ENCODE results near the gene EXOC6.

EXOC6 gene

DNA sequence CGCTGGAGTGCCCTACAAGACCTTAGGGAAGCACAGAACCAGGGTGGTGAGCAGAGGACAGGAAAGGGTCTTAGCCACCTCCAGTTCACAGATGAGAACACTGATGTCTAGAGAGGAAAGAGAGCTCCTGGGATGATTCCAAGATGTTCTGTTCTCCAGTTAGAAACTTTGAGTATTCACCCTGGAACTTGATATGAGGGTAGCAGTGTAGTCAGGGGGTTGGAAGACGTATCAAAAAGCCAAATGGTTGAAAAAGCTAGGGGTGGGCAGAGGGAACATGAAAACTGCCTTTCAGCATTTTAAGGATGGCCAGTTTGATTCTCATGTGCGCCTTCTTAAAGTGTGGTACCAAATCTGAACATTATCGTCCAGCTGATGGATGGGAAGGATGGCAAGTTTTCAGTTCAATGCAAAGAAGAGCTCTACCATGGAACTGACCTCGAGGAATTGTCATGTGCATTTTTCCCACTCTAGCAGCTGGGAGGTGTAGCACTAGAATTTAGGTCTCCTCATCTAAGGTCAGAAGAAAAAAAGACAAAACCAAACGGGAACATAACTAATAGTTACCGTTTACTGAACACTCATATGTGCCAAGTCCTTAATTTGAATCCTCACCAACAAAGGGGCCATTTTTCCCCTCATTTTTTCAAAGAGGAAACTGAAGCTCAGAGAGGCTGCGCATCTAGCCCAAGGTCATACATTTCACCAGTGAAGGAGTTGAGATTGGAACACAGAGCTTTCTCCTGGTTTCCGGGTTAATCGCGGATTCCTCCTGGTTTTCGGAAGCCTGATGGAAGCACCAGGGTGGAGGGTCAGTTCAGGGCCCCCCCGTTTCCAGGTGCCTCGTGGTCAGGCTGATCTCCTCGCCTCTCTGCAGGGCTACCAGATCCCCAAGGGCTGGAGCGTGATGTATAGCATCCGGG, 219.4 kb downstream of the EXOC6 start:
- peak in 1 of 2 experiments; percentile 22 for DNase-seq

DNA sequence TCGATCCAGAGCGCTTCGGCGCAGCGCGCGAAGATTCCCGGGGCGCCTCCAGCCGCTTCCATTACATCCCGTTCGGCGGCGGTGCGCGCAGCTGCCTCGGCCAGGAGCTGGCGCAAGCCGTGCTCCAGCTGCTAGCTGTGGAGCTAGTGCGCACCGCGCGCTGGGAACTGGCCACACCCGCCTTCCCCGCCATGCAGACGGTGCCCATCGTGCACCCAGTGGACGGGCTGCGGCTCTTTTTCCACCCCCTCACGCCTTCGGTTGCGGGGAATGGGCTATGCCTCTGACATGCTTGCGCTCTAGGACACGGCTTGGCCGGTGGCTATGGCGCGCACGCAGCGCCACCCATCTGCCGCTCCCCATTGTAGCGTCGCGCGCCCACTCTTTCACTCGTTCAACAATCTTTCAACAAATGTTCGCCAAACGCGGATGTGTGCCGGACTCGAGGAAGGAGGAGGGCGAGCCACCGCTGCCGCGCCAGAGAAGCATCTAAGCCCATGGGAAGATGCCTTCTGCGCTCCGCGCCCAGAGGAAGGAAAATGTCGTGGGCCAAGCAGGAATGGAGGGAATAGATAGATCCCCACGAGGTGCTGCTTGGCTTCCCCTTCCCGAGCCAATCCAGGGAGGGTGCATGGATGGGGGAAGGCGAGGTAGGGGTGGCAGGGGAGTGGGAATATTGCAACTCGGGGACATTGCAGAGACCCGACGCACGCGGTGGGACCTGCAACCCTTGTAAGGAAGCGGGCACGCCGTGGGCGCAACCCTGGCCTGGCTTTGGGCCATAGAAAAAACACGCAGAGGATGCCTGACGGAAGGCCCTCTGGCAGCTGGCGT, 220.3 kb downstream of the EXOC6 start:
- peak; percentile 45 to 47 for DNase-seq

- DNase-seq = no peak
Measured at GRCh38 chr10:93069245-93069561, 220.9 kb downstream of the EXOC6 start.

- no peak for DNase-seq
Measured at GRCh38 chr10:93070378-93071176, 222.3 kb downstream of the EXOC6 start.

GRCh38 chr10:93071177-93071472, 222.8 kb downstream of the EXOC6 start:
- no peak for DNase-seq

- peak; percentile 16 to 24 for DNase-seq
Measured at GRCh38 chr10:93071674-93072224, 223.4 kb downstream of the EXOC6 start.

DNA sequence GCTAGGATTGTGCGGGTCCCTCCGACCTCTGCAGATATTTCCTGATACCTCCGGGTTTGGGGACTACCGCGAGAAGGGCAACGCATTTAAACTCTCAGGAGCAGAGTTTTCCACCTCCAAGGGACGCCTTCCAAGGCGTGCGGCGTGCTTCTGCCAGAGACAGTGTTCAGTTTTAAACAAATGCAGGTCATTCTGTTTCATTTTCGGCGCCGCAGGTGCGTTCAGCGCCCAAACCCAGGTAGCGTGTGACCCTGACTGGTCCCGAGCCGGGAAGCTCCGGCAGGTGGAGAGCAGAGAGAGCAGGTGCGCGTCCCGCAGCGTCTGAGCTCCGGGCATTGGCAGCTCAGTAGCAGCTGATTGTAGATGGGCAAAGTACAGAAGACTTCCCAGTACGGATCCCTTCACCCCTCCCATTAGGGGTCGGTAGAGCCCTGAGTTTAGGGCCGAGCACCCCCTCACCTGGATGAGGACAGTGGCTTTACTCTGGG, 223.9 kb downstream of the EXOC6 start:
- peak; percentile 40 to 45 for DNase-seq

DNA sequence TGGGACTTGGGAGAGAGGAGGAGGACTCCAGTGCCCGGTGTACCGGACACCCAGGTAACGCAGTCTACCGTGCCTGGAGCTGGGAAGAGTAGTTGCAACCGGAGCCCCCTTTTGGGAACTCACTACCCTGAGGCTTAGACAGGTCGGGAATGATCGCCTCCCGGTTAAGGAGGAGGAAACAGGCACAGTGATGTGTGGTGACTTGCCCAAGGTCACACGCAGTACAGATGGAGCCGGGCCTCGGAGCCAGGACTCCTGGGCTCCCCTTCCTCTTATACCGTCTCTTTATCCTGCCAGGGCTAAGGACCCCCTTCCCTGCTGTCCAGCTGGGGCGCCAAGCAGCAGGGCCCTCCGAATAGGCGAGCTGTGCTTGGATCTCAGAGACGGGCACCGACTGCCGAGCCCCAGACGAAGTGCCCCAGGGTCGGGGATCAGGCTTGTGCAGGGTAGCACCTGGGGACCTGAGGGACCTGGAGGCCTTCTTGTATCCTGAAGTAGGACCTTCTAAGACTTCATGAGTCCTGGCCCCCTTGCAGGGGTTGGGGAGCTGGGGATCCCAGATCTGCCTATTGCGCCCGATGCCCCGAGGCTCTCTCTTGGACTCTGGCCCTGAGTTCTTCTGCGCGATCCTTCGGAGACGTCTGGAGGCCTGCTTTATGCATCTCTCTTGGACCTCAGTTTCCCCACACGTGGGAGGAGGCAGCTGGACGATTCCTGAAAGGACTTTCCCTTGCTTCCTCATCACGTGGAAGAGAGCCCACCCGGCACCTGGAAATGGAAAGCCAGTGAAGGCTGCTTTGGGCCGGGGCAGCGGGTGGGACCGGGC, 224.6 kb downstream of the EXOC6 start:
- peak; percentile 50 to 56 for DNase-seq

DNA sequence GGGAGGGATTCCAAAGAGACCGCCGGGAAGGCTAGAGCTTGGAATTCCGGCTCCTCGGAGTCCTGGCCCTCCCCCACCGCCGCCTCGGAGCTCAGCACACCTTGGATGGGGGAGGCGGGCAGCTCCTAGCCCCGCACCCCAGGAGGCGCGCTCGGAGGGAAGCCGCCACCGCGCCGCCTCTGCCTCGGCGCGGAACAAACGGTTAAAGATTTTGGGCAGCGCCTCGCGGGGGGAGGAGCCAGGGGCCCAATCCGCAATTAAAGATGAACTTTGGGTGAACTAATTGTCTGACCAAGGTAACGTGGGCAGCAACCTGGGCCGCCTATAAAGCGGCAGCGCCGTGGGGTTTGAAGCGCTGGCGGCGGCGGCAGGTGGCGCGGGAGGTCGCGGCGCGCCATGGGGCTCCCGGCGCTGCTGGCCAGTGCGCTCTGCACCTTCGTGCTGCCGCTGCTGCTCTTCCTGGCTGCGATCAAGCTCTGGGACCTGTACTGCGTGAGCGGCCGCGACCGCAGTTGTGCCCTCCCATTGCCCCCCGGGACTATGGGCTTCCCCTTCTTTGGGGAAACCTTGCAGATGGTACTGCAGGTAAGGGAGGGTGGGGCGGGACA, 225.3 kb downstream of the EXOC6 start, which contains the start of gene CYP26A1:
CYP26A1 (plus strand) TSS at position 355 of the 608 bp plus-strand sequence; CDS start at position 397, 42 bp downstream.
- peak; percentile 36 to 47 for DNase-seq

DNA sequence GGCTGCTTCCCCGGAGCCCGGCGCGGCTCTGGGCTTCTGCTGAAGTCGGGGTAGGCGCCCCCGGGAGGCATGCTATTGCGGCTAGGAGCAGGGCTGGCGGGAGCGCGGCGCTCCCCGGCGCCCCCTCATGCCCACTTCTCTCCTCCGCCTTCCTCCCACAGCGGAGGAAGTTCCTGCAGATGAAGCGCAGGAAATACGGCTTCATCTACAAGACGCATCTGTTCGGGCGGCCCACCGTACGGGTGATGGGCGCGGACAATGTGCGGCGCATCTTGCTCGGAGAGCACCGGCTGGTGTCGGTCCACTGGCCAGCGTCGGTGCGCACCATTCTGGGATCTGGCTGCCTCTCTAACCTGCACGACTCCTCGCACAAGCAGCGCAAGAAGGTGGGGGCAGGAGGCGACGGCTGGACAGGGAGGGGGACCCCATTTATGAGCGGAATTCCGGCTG, 225.9 kb downstream of the EXOC6 start:
- DNase-seq = peak; percentile 38 to 49

- DNase-seq = peak; percentile 39 to 44
Measured at GRCh38 chr10:93074597-93075368, 226.5 kb downstream of the EXOC6 start.

DNA sequence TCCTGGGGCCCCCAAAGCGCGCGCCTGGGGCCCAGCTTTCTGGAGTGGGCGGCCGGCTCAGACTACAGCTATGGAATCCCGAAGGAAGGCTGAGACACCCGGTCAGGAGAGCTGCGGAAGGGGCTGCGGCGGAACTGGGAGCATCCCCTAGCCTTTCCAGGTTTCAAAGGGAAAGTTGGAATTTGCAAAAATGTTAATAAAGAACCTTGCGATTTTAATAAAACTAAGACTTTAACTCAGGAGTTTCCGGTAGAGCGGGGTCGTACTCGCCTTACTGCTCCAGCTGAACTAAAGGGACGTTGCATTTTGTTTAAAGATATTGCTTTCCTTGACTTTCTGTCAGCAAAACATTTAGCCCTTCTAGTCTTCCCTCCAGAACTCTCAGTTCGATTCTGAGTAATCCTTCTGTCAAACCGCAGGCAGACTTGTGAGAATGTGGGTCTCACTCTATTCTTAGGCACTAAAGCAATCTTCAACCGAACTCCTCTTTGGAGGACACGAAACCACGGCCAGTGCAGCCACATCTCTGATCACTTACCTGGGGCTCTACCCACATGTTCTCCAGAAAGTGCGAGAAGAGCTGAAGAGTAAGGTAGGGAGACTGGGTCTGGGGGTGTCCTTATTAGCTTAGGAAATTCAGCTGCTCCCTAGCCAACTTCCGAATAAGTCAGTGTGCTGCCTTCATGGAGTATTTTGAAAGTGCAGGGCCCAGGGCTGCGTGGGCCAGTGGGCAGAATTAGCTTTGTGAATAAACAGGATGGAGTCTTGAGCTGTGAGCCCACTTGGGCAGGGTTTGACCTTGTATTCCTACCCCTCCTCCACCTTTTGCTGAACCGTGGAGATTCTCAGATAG, 227.3 kb downstream of the EXOC6 start:
- DNase-seq = peak; percentile 25 to 28

GRCh38 chr10:93076871-93077270, 228.6 kb downstream of the EXOC6 start:
- no peak for DNase-seq

DNA sequence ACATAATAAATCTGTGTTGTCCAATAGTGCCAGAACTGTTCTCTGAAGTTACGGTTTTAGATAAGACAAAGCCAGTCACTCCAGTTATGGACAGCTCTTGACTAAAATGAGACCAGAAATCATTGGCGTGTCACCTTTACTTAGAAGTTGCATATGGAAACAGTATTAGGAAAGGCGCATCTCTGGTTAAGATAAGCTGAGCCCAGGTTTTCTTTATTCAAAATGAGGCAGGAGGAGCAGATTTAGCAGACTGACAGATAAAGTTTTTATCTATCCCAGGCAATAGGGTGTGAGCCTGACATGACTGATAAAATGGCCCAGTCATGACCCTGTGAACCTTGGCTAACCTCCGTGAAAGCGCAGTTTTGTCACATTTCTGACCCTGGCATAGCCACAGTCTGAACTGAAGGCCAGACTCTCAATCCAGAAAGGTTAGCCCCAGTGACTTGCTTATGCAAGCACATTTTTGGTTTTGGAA, 229.6 kb downstream of the EXOC6 start:
- DNase-seq = no peak

- no peak for DNase-seq
Measured at GRCh38 chr10:93079663-93080349, 231.5 kb downstream of the EXOC6 start.

DNA sequence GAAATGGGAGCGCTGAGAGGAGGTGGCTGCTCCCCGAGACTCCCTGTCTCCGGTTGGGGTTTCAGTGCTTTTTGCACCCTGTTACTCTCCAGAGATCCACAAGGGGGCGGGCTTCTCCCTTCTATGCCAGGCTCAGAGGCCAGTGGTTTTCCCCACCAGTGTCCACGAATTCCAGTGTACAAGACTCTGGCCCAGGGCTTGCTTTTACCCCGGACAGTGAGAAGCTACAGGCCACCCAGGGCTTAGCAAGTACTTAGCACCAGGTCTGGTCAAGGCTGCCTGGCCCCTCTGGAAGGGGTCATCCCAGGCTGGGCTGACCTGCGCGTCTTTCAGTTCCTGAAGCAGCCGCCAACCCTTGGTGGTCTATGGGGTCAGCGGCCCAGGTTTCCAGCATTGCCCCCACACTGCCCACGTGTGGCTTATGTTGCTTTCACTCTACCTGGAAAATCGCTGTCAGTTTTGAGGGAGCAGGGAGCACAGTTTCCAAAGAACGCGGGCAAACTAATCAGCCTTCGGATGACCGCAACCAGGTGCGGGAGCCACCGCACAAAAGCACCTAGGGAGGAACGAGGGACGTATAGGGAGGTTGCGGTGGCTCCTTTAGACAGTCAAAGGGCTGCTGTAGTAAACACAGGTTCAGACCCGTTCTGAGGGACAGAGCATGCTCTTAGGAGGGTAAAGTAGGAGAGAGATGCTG, 232.2 kb downstream of the EXOC6 start:
- DNase-seq = peak; percentile 65 to 70

GRCh38 chr10:93081318-93081717, 233.0 kb downstream of the EXOC6 start:
- no peak for DNase-seq

DNA sequence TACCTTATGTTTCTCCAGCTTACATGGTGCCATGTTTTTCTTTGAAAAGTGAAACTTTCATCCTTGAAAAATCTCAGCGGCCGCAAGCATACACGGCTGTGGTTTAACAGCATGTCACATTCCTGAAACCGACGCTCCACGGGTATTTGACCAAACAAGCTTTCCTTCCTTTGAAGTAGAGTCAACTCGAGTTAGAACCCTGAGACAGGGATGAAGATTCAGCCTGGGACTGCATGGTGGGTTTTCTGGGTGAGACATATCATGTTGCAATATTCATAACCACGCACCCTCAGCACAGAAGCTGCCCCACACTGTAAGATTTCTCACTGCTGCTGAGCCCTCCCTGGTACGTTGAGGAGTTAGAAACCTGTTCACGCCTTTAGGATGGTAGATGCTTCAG, 233.5 kb downstream of the EXOC6 start:
- no peak for DNase-seq
